GM23248 (cell line): ENCODE results near the gene TMEM207. TPM values are rescaled to one million over a fixed set of nuclear protein-coding genes. Genes with fewer than 3 reads are reported as not detected.
A peak's percentile ranks its signal among the peaks of the same experiment; 100 is the strongest.

Experiments
- DNase-seq: peaks from one replicate; pipeline ENCODE4 v3.0.0-alpha.2; 2015
- H2AFZ ChIP-seq: fragments of 200-600 bp; sonication (generic); 2 replicates; pipeline ENCODE4 v1.6.1; 2016; ENCODE audit warnings: antibody characterized with exemption
- H3F3A ChIP-seq: fragments of 200-600 bp; sonication (generic); 2 replicates; pipeline ENCODE4 v1.6.1; 2016; ENCODE audit warnings: mild to moderate bottlenecking, antibody characterized with exemption, mixed run types; ENCODE audit not compliant: insufficient read depth
- H3K27ac ChIP-seq: fragments of 200-600 bp; sonication (generic); 2 replicates; pipeline ENCODE4 v1.5.1; 2016; ENCODE audit warnings: mild to moderate bottlenecking
- H3K27me3 ChIP-seq: fragments of 200-600 bp; sonication (generic); replicated peaks from 2 replicates; pipeline ENCODE4 v1.6.1; 2016; ENCODE audit warnings: mild to moderate bottlenecking; ENCODE audit not compliant: insufficient read depth
- H3K36me3 ChIP-seq: fragments of 200-600 bp; sonication (generic); 2 replicates; pipeline ENCODE4 v1.6.1; 2016; ENCODE audit warnings: low read depth, mild to moderate bottlenecking
- H3K4me1 ChIP-seq: fragments of 200-600 bp; sonication (generic); 2 replicates; pipeline ENCODE4 v1.6.1; 2016; ENCODE audit warnings: mild to moderate bottlenecking; ENCODE audit not compliant: insufficient read depth
- H3K4me2 ChIP-seq: fragments of 200-600 bp; sonication (generic); one replicate; pipeline ENCODE4 v1.6.1; 2016; ENCODE audit warnings: mild to moderate bottlenecking; ENCODE audit not compliant: unreplicated experiment
- H3K4me3 ChIP-seq: fragments of 200-600 bp; sonication (generic); 2 replicates; pipeline ENCODE4 v1.5.1; 2016; ENCODE audit warnings: mild to moderate bottlenecking
- H3K79me2 ChIP-seq: fragments of 200-600 bp; sonication (generic); 2 replicates; pipeline ENCODE4 v1.6.1; 2016; ENCODE audit warnings: mild to moderate bottlenecking; ENCODE audit not compliant: insufficient read depth
- H3K9ac ChIP-seq: fragments of 200-600 bp; sonication (generic); 2 replicates; pipeline ENCODE4 v1.6.1; 2016; ENCODE audit warnings: mild to moderate bottlenecking
- H3K9me2 ChIP-seq: fragments of 200-600 bp; sonication (generic); 2 replicates; pipeline ENCODE4 v1.6.1; 2016; ENCODE audit warnings: mixed run types, mild to moderate bottlenecking, moderate library complexity; ENCODE audit not compliant: insufficient read depth
- H3K9me3 ChIP-seq: fragments of 200-600 bp; sonication (generic); one replicate; pipeline ENCODE4 v1.6.1; 2017; ENCODE audit warnings: low read depth
- H4K20me1 ChIP-seq: fragments of 200-600 bp; sonication (generic); 2 replicates; pipeline ENCODE4 v1.6.0; 2016; ENCODE audit not compliant: insufficient read depth
- EZH2 ChIP-seq: fragments of 200-600 bp; sonication (generic); IDR thresholded peaks from 2 replicates; pipeline ENCODE4 v1.6.1; 2018; ENCODE audit warnings: antibody characterized with exemption, mild to moderate bottlenecking; ENCODE audit not compliant: insufficient read depth, poor library complexity, severe bottlenecking
- EZH2phosphoT487 ChIP-seq: fragments of 200-600 bp; sonication (generic); IDR thresholded peaks from 2 replicates; pipeline ENCODE4 v1.6.1; 2018; ENCODE audit warnings: antibody characterized with exemption, moderate library complexity, mild to moderate bottlenecking, low read depth; ENCODE audit not compliant: insufficient read depth
- WGBS, 2 experiments: methylation state at CpG; one replicate each; pipeline ENCODE4 v1.1.6; 2015 to 2017; ENCODE audit warnings: low lambda C conversion rate in 2 of 2, low coverage in 1 of 2; ENCODE audit errors: missing lambda C conversion rate in 2 of 2; 5-methylcytosine and 5-hydroxymethylcytosine counted together
- in situ Hi-C: fragments of 300-500 bp; cut with MboI; formaldehyde crosslinking; loops from 2 replicates; pipeline ENCODE4 v1.15.0; 2020
- polyA plus RNA-seq: library from polyadenylated mRNA; unstranded; fragments of >200 nt; fragmentation: Nextera tagmentation; extraction: Ambion mirVana; gene quantifications from 2 replicates; pipeline ENCODE4 v1.2.1, GENCODE V29; 2016
- total RNA-seq: library from RNA; depleted of rRNA; stranded (reverse); fragments of >200 nt; shearing (Covaris generic); gene quantifications from 2 replicates; pipeline ENCODE4 v1.2.3, GENCODE V29; 2014

The TMEM207 gene
- total and polyA plus RNA-seq, 2 experiments from 2014 or later: not detected

DNA sequence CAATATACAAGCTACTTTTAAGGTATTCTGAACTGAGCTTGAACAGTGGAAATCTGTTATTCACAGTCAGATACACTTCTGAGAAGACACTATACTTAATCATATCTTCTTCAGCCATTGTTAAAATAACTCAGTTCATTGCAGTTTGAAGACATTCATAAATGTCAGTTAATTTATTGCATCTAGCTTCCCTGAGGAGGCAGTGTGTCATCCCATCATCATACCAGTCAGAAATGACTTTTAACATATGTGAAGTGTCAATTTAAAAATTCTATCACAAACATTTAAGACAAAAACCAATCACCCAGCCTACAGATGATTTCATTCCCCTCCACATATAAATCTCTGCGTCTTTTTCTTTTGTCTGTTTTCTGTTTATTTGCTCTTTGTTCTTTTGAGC, 7.5 kb downstream of the TMEM207 start:
- Histone ChIP-seq H2AFZ (no peak overlapping the region), H3F3A (no peaks in the 10 kb centered on the region), H3K9ac (no peak overlapping the region), H3K79me2 (no peaks in the 10 kb centered on the region), H3K9me2 (no peaks in the 10 kb centered on the region), H3K4me2 (no peak overlapping the region), H4K20me1 (no peaks in the 10 kb centered on the region), H3K4me1 (peaks cover 13% of the 10 kb centered on the region; the same call in 1 of the 2 replicates), H3K27ac (no peak overlapping the region), H3K27me3 (no peaks in the 10 kb centered on the region), H3K4me3 (no peak overlapping the region), H3K36me3 (no peaks in the 10 kb centered on the region), H3K9me3 (no peaks in the 10 kb centered on the region)
- in situ Hi-C loops: loop anchor here (25.0 kb wide), 1 partner anchor 480 kb away; no protein-coding TSS in a partner anchor
- WGBS, 2 experiments: 59 to 78% methylated on average over 1 of the region's 1 CpG
- TF ChIP-seq EZH2 (no peak), EZH2phosphoT487 (no peak)
- no peak for DNase-seq

GRCh38 chr3:190436331-190436730, 13.4 kb downstream of the TMEM207 start:
- H3K27ac ChIP-seq: no peak overlapping the region
- H4K20me1 ChIP-seq: no peaks in the 10 kb centered on the region
- H3K4me2 ChIP-seq: no peak overlapping the region
- WGBS, 2 experiments: 94 to 100% methylated on average over 2 of the region's 2 CpGs
- DNase-seq: no peak
- H3K36me3 ChIP-seq: no peaks in the 10 kb centered on the region
- in situ Hi-C loops: loop anchor here (25.0 kb wide), 1 partner anchor 474 kb away; no protein-coding TSS in a partner anchor
- no peaks in the 10 kb centered on the region for H3F3A ChIP-seq
- TF ChIP-seq EZH2 (no peak), EZH2phosphoT487 (no peak)
- H3K9me3 ChIP-seq: no peaks in the 10 kb centered on the region
- H3K27me3 ChIP-seq: no peaks in the 10 kb centered on the region
- H3K9me2 ChIP-seq: no peaks in the 10 kb centered on the region
- peaks cover 9% of the 10 kb centered on the region for H3K4me1 ChIP-seq
- no peak overlapping the region for H2AFZ ChIP-seq
- H3K4me3 ChIP-seq: no peak overlapping the region
- H3K9ac ChIP-seq: no peak overlapping the region
- no peaks in the 10 kb centered on the region for H3K79me2 ChIP-seq

- H3K27me3 ChIP-seq: no peaks in the 10 kb centered on the region
- H3K4me2 ChIP-seq: no peak overlapping the region
- DNase-seq: no peak
- WGBS, 2 experiments: 46 to 48% methylated on average over 3 of the region's 3 CpGs
- H3K27ac ChIP-seq: no peak overlapping the region
- no peaks in the 10 kb centered on the region for H3F3A ChIP-seq
- H3K9ac ChIP-seq: no peak overlapping the region
- H4K20me1 ChIP-seq: no peaks in the 10 kb centered on the region
- H3K4me3 ChIP-seq: no peak overlapping the region
- no peaks in the 10 kb centered on the region for H3K9me2 ChIP-seq
- no peaks in the 10 kb centered on the region for H3K9me3 ChIP-seq
- in situ Hi-C loops: loop anchor here (25.0 kb wide), 1 partner anchor 473 kb away; no protein-coding TSS in a partner anchor
- H2AFZ ChIP-seq: no peak overlapping the region
- no peak for TF ChIP-seq EZH2
- no peak for TF ChIP-seq EZH2phosphoT487
- no peaks in the 10 kb centered on the region for H3K36me3 ChIP-seq
- peaks cover 9% of the 10 kb centered on the region for H3K4me1 ChIP-seq
- H3K79me2 ChIP-seq: no peaks in the 10 kb centered on the region
Observed at GRCh38 chr3:190435618-190436017, 14.1 kb downstream of the TMEM207 start.

- Histone ChIP-seq H3K9me2 (no peaks in the 10 kb centered on the region), H3K4me3 (no peak overlapping the region), H3F3A (0 out of 2 replicates have a peak, but pooled peaks cover 10% of the 10 kb centered on the region), H4K20me1 (no peaks in the 10 kb centered on the region), H3K36me3 (no peaks in the 10 kb centered on the region), H2AFZ (no peak overlapping the region), H3K79me2 (no peaks in the 10 kb centered on the region), H3K27me3 (no peaks in the 10 kb centered on the region), H3K9me3 (no peaks in the 10 kb centered on the region), H3K27ac (no peak overlapping the region), H3K4me2 (no peak overlapping the region), H3K4me1 (peaks cover 18% of the 10 kb centered on the region), H3K9ac (no peak overlapping the region)
- in situ Hi-C loops: loop anchor here (25.0 kb wide), 1 partner anchor 471 kb away; no protein-coding TSS in a partner anchor
- WGBS, 2 experiments: 86 to 91% methylated on average over 4 of the region's 4 CpGs
- DNase-seq: no peak
- no peak for TF ChIP-seq EZH2
- TF ChIP-seq EZH2phosphoT487: no peak
Observed at GRCh38 chr3:190433626-190434025, 16.1 kb downstream of the TMEM207 start.

DNA sequence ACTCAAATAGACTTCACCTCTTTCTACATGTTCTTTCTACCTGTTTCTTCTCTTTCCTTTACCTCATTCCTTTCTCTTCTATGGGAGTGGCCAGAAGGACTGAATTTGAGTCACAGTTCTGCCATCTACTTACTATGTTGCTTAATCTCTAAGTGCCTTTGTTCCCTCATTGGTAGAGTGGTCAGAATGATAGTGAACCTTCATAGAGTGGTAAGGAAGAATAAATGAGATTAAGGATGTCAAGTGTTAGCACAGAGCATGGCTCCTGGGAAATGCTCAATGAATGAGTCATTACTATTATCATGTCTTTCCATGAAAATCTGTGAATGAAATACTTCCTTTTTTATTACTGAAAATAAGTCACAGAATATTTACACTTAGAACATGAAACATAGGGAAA, 17.5 kb downstream of the TMEM207 start:
- no peaks in the 10 kb centered on the region for H3K9me3 ChIP-seq
- H3K4me2 ChIP-seq: no peak overlapping the region
- H2AFZ ChIP-seq: no peak overlapping the region
- DNase-seq: peak; percentile 51
- 0 out of 2 replicates have a peak, but pooled peaks cover 10% of the 10 kb centered on the region for H3F3A ChIP-seq
- H3K27ac ChIP-seq: no peak overlapping the region
- no peaks in the 10 kb centered on the region for H3K36me3 ChIP-seq
- no peaks in the 10 kb centered on the region for H3K9me2 ChIP-seq
- H3K9ac ChIP-seq: no peak overlapping the region
- H3K4me3 ChIP-seq: no peak overlapping the region
- H3K27me3 ChIP-seq: no peaks in the 10 kb centered on the region
- peaks cover 18% of the 10 kb centered on the region for H3K4me1 ChIP-seq
- no peaks in the 10 kb centered on the region for H4K20me1 ChIP-seq
- H3K79me2 ChIP-seq: no peaks in the 10 kb centered on the region
- TF ChIP-seq EZH2phosphoT487: no peak
- in situ Hi-C loops: loop anchor here (25.0 kb wide), 1 partner anchor 470 kb away; no protein-coding TSS in a partner anchor
